ENCODE data around the gene NPFFR2.
"Not testable (repeated sequence)": the region's sequence is repeated elsewhere in the genome, so short reads cannot be mapped to it uniquely, and the experiment has no call there.

NPFFR2 gene

DNA sequence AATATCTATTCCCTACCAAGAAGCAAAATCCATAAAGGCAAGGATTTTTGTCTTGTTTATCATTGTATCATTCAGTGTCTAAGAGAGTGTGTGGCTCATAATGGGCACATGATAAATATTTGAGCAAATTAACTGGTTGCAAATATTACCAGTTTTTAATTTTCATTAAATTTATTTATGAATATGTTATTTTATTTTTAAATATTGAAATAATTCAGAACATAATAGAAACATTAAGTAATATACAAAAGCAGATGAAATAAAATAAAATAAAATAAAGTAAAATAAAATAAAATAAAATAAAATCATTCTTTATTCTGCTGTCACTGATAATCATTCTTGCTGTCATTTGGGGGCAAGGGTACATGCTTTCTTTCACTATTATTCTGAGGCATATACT is 120.9 kb downstream of the NPFFR2 start:
- TF ChIP-seq, protein P1, sequence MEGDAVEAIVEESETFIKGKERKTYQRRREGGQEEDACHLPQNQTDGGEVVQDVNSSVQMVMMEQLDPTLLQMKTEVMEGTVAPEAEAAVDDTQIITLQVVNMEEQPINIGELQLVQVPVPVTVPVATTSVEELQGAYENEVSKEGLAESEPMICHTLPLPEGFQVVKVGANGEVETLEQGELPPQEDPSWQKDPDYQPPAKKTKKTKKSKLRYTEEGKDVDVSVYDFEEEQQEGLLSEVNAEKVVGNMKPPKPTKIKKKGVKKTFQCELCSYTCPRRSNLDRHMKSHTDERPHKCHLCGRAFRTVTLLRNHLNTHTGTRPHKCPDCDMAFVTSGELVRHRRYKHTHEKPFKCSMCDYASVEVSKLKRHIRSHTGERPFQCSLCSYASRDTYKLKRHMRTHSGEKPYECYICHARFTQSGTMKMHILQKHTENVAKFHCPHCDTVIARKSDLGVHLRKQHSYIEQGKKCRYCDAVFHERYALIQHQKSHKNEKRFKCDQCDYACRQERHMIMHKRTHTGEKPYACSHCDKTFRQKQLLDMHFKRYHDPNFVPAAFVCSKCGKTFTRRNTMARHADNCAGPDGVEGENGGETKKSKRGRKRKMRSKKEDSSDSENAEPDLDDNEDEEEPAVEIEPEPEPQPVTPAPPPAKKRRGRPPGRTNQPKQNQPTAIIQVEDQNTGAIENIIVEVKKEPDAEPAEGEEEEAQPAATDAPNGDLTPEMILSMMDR (IDR thresholded peaks at IDR 0.05; ENCODE audit: extremely low read depth, missing control alignments): no peak
- DNase-seq (ENCODE audit: low spot score): no peak

DNA sequence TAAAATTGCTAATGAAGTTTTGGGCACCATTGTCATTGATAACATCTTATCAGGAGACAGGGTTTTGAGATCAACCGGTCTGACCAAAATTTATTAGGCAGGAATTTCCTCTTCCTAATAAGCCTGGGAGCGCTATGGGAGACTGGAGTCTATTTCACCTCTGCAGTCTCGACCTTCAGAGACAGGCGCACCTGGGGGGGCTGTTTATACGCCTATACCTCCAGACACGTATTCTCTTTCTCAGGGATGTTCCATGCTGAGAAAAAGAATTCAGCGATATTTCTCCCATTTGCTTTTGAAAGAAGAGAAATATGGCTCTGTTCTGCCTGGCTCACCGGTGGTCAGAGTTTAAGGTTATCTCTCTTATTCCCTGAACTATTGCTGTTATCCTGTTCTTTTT is 121.8 kb downstream of the NPFFR2 start:
- not testable (repeated sequence) for DNase-seq (ENCODE audit: low spot score)

DNA sequence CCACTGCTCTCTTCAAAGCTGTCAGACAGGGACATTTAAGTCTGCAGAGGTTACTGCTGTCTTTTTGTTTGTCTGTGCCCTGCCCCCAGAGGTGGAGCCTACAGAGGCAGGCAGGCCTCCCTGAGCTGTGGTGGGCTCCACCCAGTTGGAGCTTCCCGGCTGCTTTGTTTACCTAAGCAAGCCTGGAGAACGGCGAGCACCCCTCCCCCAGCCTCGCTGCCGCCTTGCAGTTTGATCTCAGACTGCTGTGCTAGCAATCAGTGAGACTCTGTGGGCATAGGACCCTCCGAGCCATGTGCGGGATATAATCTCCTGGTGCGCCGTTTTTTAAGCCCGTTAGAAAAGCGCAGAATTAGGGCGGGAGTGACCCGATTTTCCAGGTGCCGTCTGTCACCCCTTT is 137.5 kb downstream of the NPFFR2 start:
- DNase-seq (ENCODE audit: low spot score): not testable (repeated sequence)

DNA sequence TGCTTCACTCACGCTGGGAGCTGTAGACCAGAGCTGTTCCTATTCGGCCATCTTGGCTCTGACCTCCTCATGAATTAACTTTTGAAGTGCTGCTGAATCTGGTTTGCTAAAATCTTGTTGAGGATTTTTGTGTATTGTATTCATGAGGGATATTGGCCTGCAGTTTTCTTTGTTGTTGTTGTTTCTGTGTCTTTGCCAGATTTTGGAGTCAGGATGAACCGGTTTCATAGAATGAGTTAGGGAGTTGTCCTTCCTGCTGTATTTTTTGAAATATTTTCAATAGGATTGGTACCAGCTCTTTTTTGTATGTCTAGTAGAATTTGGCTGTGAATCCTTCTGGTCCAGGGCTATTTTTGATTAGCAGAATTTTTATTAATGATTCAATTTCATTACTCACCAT is 138.1 kb downstream of the NPFFR2 start:
- DNase-seq (ENCODE audit: low spot score): no peak
- TF ChIP-seq, protein P1 (IDR thresholded peaks at IDR 0.05; ENCODE audit: extremely low read depth, missing control alignments): no peak

DNA sequence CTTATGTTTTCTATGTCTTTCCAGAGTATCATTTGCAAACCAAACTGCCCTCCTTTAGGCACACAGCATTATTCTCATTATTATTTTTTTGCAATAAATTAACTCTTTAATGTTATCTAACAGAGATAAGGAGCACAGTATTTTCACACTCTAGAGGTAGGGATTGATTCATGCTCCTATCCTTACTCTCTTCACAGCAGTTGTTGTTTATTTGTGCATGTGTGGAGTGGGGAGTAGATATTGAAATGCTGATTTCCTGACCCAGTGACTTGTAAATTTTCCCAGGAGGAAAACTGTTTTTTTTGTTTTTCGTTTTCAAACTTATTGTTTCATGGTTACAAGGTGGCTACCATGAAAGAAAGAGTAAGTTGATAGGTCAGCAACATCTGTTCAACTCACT is 140.0 kb downstream of the NPFFR2 start:
- DNase-seq (ENCODE audit: low spot score): no peak
- TF ChIP-seq, protein P1 (IDR thresholded peaks at IDR 0.05; ENCODE audit: extremely low read depth, missing control alignments): no peak

DNA sequence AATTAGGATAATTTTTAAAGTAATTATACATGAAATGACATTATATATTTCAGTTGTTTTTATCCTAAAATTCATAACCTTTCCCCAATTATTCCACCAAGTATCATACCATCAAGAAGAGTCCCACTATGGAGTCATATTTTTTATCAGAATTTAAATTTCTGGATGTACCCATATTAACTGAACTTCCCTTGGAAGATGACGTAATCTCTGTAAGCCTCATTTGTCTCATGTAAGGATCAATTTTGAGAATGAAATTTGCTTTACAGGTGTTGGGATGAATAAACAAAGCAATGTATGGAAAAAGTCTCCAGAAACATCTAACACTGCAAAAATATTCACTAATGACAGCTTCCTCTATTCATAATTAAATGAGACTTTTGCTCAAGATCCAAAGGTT is 147.5 kb downstream of the NPFFR2 start:
- TF ChIP-seq, protein P1 (IDR thresholded peaks at IDR 0.05; ENCODE audit: extremely low read depth, missing control alignments): no peak
- DNase-seq (ENCODE audit: low spot score): no peak

DNA sequence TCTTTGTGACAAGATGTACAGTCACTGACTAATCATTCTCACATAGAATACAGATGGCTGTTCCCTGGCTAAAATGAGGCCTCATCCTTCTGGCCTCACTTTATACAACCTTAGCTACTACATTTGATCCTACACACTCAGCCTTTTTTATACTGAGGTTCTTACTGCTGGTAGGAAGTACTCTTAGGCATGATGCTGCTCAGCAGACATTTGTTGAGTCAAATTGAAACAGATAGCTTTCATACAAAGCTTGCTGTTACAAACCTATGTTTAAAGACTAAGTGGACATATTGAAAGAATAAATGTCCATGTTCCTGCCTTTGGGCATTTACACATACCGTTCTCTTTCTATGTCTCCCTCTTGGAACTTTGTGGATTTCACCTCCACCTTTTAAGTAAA is 154.9 kb downstream of the NPFFR2 start:
- TF ChIP-seq, protein P1 (IDR thresholded peaks at IDR 0.05; ENCODE audit: extremely low read depth, missing control alignments): no peak
- no peak for DNase-seq (ENCODE audit: low spot score)

DNA sequence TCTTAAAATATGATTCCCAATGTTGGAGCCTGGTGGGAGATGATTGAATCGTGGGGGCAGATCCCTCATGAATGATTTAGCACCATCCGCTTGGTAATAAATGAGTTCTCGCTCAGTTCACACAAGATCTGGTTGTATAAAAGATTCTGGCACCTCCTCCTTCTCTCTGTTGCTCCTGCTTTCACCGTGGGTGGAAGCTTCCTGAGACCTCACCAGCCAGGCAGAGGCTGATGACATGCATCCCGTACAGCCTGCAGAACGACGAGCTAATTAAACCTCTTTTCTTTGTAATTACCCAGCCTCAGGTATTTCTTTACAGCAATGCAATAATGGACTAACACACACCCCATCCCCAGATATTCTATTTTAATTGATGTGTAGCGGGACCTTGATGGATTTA is 162.2 kb downstream of the NPFFR2 start:
- TF ChIP-seq, protein P1 (IDR thresholded peaks at IDR 0.05; ENCODE audit: extremely low read depth, missing control alignments): no peak
- no peak for DNase-seq (ENCODE audit: low spot score)

DNA sequence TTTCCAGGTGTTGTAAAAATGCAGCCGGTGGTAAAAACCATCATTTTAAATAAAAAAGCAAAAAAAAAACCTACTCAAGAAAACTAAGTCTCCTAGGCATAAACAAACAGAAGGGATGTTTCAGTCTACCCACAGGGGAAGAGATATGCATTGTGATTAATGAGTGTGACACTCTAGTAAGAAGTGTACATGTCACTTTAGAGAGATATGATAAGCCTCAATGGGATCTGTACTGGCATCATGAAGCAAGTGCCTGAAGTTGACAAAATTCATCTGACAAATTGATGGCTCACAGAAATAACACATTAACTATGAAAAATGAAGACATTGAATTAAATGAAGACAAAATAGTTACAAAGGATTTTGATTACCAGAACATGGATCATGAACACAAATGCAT is 162.7 kb downstream of the NPFFR2 start:
- no peak for DNase-seq (ENCODE audit: low spot score)
- TF ChIP-seq, protein P1 (IDR thresholded peaks at IDR 0.05; ENCODE audit: extremely low read depth, missing control alignments): no peak
